GM12874 (cell line): ENCODE results near the gene AGXT.

Source experiments
- TF ChIP-seq, protein P1 (sequence below): IDR thresholded peaks from 2 replicates; pipeline ENCODE4 v1.5.1; 2011; ENCODE audit warnings: low read depth, mild to moderate bottlenecking, control low read depth, low read length, moderate library complexity; ENCODE audit not compliant: insufficient read depth

AGXT gene

DNA sequence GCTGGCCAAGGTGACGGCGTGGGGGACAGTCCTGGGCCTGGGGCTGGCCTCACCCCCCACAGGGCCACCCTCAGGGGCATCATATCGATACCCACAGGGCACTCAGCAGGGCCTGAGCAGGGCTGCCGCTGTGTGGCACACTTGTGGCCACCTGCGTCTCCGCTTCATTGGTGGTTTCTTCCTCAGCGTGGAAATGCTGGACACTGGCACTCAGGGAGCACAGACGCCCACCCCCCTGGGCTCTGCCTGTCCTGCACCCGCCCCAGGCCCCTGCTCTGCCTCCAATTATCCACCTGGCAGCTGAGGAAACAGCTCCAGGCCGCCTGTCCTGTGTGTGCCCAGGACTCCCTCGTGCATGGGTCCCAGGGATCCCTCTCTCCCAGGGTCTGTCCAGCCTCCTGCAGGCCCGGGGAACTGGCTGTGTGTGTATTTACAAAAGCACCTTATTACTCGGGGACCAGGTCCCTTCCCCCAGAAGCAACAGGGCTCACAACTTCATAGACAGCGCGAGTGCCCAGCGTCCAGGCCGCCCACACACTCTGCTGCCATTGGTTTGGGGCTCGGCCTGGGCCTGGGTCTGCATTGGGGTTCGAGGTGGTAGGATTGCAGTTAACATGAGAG, 50.6 kb downstream of the AGXT start:
- TF ChIP-seq, protein P1, sequence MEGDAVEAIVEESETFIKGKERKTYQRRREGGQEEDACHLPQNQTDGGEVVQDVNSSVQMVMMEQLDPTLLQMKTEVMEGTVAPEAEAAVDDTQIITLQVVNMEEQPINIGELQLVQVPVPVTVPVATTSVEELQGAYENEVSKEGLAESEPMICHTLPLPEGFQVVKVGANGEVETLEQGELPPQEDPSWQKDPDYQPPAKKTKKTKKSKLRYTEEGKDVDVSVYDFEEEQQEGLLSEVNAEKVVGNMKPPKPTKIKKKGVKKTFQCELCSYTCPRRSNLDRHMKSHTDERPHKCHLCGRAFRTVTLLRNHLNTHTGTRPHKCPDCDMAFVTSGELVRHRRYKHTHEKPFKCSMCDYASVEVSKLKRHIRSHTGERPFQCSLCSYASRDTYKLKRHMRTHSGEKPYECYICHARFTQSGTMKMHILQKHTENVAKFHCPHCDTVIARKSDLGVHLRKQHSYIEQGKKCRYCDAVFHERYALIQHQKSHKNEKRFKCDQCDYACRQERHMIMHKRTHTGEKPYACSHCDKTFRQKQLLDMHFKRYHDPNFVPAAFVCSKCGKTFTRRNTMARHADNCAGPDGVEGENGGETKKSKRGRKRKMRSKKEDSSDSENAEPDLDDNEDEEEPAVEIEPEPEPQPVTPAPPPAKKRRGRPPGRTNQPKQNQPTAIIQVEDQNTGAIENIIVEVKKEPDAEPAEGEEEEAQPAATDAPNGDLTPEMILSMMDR: no peak

DNA sequence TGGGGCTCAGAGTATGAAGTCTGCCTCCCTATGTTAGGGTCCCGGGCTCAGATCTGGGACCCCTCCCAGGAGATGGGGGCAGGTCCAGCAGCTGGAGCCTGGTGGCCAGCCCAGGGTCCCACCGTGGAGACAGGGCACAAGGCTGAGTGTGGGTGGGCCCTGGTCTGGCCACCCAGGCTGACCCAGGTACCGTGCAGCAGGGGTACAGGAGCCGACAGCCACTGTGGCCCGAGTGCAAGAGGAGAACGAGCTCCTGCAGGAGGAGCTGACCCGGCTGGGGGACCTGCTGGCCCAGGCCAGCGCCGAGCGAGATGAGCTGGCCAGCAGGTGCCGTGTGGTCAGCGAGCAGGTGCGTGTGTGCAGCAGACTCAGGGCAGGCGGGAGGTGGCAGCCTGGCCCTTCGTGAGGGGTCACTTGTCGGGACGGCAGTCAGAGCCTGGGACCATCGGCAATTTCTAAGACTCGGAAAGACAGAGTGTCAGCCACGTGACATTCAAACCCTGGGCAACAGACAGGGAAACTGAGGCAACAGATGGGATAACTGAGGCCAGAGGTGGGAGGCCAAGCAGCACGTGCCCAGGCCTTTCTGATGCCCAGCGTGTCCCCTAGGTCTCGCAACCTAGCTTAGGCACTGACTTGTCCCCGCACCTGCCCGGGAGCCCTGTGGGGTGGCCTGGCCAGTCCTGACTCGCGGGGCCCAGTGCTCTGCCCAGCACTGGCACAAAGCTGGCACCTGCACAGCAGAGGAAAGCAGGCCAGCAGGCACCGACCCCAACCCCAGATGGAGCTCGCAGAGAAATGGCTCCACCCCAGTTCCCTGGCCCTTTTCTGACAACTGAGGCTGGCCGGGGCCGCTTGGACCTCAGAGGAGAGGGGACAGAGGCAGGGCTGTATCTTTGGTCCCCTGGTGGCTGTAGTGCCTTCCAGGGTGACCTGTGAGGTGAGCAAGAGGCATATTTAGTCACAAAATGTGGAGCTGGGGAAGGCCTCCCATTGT, 51.5 kb downstream of the AGXT start:
- TF ChIP-seq, protein P1: no peak

DNA sequence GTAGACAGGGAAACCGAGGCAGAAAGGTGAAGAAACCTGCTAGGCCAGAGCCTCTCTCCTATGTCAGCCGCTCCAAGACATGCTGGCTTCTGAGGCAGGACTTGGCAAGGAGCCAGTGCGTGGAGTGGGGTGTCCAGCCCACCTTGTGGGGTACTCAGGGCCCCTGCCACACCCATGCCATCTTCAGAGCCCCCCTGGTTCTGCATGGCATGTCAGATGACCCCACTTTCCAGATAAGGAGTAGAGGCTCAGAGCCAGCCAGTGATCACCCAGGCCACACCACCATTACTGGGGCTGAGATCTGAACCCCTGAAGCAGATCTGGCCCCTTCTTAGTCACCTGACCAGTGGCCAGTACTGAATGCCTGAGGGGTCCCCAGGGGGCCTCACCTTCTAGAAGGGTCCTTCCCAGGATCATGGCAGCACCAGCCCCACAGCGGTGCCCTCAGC, 52.2 kb downstream of the AGXT start:
- TF ChIP-seq, protein P1: no peak

DNA sequence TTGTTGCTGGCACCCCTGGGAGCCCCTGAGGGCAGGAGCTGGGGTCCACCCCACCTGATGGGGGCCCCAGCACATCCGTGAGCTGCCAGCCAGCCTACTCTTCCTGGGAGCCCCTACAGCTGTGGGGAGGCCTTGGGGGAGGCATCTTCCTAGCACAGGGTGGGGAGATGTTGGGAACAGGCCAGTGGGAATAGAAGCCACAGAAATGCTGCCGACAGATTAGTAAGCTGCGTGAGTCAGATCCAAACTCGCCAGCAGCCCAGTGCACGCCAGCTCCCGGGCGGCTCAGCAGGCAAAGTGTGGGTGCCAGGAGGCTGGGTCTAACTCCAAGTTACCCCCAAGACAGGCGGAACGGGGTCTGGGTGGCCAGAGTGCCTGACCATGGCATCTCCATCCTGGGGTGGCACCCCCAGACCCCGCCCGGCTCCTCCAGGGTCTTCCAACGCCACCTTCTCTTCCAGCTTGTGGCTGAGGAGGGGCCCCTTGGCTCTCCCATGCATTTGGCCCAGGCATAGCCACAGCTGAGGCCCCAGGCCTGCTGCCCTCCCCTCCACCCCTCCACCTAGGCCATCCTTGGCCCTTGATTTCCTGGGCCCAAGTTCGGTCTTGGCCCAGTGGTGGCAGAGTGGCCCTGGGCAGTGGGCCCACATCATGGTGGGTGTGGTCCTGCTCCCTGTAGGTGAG, 52.8 kb downstream of the AGXT start:
- TF ChIP-seq, protein P1: no peak

DNA sequence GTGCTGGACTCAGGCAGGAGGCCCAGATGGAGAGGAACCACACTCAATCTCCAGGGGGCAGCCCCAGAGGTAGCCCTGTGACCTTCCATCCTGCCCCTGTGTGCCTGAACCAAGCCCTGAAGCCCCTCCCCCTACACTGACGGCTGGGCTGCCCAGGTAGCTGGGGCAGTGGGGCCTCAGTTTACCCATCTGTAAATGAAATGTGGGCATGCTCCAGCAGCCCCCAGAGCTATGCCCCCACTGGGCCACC, 53.3 kb downstream of the AGXT start:
- TF ChIP-seq, protein P1: no peak

DNA sequence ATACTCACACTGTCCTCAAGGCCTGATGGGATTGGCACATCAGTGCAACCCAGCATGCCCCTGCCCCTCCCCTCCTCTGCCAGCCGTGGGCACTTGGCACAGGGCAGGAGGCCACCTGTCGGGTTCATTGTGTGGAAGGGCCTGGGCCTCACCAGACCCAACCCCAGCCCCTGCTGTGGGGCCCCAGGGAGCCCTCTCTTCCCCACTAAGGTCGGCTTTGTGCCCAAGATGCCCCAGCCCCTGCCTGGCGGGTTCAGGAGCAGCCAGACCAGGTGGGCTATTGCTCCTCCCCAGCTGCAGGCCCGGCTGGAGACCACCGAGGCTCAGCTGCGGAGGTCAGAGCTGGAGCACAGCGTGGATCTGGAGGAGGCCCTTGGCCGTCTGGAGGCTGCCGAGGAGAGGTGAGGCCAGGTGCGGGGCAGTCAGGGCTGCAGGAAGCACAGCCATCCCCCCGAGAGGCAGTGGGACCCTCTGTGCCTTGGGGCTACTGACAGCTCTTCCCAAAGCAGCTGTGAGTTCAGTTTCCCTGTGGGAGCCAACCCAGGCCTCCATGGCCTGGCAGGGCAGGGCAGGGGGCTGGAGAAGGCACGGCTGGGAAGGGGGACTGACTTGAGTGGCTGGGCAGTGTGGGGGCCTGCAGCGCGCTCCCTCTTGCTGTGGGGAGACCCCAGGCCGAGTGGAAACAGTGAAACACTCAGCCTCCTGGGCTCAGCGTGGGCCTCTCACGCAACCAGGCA, 53.8 kb downstream of the AGXT start:
- TF ChIP-seq, protein P1: no peak
